Transverse colon (tissue), 4 donors: ENCODE results near the gene STAT3. TPM values are rescaled to one million over a fixed set of nuclear protein-coding genes. Genes with fewer than 3 reads are reported as not detected.
"Not testable (repeated sequence)": the region's sequence is repeated elsewhere in the genome, so short reads cannot be mapped to it uniquely, and the experiment has no call there.

Source experiments
- DNase-seq: peaks from one replicate; pipeline ENCODE4 v3.0.0-alpha.2; 2019
- H3K27ac ChIP-seq, 4 donors: fragments of 200-600 bp; sonication (generic); 2 replicates each; pipeline ENCODE4 v1.5.1; 2016 to 2018; ENCODE audit warnings: inconsistent platforms in 4 of 4
- H3K27me3 ChIP-seq: fragments of 200-600 bp; sonication (generic); 2 replicates; pipeline ENCODE4 v1.5.1; 2017; ENCODE audit warnings: inconsistent platforms
- H3K36me3 ChIP-seq, 4 donors: fragments of 200-600 bp; sonication (generic); 2 replicates each; pipeline ENCODE4 v1.5.1; 2017 to 2019; ENCODE audit warnings: inconsistent platforms in 4 of 4
- H3K4me1 ChIP-seq, 4 donors: fragments of 200-600 bp; sonication (generic); 2 replicates each; pipeline ENCODE4 v1.5.1; 2017 to 2020; ENCODE audit warnings: inconsistent platforms in 4 of 4
- H3K4me3 ChIP-seq, 4 donors: fragments of 200-600 bp; sonication (generic); 1 replicate in 1 of 4; 2 replicates in 3 of 4; pipeline versions ENCODE4 v1.5.1 to v1.6.1; 2017 to 2019; ENCODE audit warnings: inconsistent platforms in 4 of 4
- H3K9me3 ChIP-seq, 2 donors: fragments of 200-600 bp; sonication (generic); 2 replicates each; pipeline ENCODE4 v1.5.1; 2017 to 2019; ENCODE audit warnings: inconsistent platforms in 2 of 2
- EP300 ChIP-seq: sonication (generic); formaldehyde crosslinking; IDR thresholded peaks from one replicate; pipeline ENCODE4 v1.6.1; 2017; ENCODE audit warnings: antibody characterized with exemption, low read depth
- POLR2A ChIP-seq: fragments of 450-650 bp; IDR thresholded peaks from one replicate; pipeline ENCODE4 v1.6.1; 2016; ENCODE audit warnings: antibody characterized with exemption, mild to moderate bottlenecking, moderate library complexity
- POLR2AphosphoS5 ChIP-seq, 3 donors: sonication (generic); formaldehyde crosslinking; IDR thresholded peaks; one replicate each; pipeline ENCODE4 v1.6.1; 2016; ENCODE audit warnings: antibody characterized with exemption in 3 of 3
- WGBS, 2 donors: methylation state at CpG; one replicate each; pipeline ENCODE4 v1.1.5; 2018; ENCODE audit warnings: low coverage in 1 of 2; 5-methylcytosine and 5-hydroxymethylcytosine counted together
- in situ Hi-C, 4 donors: fragments of 200-750 bp; cut with MboI; loops; one replicate each; pipeline versions ENCODE4 v1.15.0 to v1.15.1; 2017; ENCODE audit warnings: low sequenced_read_pairs in 3 of 4, low pct_ligation_motif_present in 1 of 4, low pct_unique_long_range_greater_than_20kb in 1 of 4
- intact Hi-C: fragments of 100-400 bp; cut with DNase I; formaldehyde crosslinking; loops from one replicate; pipeline ENCODE4 v1.15.1; 2023; ENCODE audit warnings: low total_unique reads
- total RNA-seq, 4 donors: library from RNA; depleted of rRNA; stranded (reverse); fragments of >200 nt; gene quantifications; one replicate each; pipeline ENCODE4 v1.1.0, GENCODE V29; 2016
- TF ChIP-seq, protein P1 (sequence below), 5 experiments: fragments of 200-600 bp in 3 of 5; fragments of 450-650 bp in 2 of 5; sonication (generic) in 3 of 5; IDR thresholded peaks; 1 replicate in 2 of 5; 2 replicates in 3 of 5; pipeline ENCODE4 v1.5.1; 2016 to 2017; ENCODE audit warnings: antibody characterized with exemption in 5 of 5, inconsistent platforms in 3 of 5, mild to moderate bottlenecking in 2 of 5, moderate library complexity in 1 of 5

The STAT3 gene
- total RNA-seq, 4 donors from 2014 or later = 110 to 156 (median 130) TPM

DNA sequence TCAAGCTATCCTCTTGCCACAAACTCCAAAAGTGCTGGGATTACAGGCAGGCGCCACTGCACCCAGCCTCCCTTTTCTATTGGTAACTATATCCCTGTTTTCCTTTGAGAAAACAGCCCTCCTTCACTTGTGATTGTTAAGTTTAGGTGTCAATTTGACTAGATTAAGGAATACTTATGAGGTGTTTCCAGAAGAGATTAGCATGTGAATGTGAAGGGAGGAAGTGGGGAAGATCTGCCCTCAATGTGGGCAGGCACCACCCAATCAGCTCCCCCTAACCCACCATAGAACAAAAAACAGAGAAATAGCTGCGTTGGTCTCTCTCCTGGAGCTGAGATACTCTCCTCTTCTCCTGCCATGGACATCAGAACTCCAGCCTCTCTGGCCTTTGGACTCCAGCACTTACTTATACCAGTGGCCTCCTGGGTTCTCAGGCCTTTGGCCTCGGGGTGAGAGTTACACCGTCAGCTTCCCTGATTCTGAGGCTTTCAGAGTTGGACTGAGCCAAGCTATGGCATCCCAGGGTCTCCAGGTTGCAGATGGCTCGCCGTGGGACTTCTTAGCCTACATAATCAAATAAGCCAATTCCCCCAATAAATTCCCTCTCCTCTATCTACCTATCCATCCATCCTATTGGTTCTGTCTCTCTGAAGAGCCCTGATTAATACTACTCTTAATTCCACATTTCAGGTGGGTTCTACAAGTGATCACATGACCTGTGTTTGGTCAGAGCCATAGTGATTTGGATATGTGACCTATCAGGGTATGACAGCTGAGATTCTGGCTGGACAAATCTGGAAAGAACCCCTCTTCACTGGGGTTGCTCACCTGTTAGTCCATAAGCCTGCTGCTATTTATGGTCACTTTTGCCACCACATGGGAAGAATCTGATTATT lies 12.0 kb upstream of the STAT3 start:
- no peak for DNase-seq
- in situ Hi-C loops = loop anchor here in 3 of 4 donors (5.0 to 25.0 kb wide), 3 partner anchors 75 to 112 kb away; no protein-coding TSS in a partner anchor

DNA sequence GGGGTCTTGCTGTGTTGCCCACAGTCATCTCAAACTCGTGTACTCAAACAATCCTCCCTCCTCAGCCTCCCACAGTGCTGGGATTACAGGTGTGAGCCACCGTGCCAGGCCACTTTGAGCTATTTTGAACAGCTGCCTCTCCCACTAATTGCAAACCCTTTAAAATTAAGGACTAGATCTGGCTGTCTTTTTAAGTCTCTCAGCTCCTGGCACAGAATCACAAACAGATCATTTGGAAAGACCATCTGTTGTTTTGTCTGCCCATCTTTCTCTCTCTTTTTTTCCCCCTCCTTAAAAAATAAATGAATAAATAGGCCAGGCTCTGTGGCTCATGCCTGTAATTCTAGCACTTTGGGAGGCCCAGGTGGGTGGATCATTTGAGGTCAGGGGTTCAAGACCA lies 10.9 kb upstream of the STAT3 start:
- in situ Hi-C loops = no loop called here
- DNase-seq = no peak
- Histone ChIP-seq H3K27ac (peak overlapping the region in 2 of 4 donors; percentile 38 to 56), H3K4me3 (no peak overlapping the region), H3K4me1 (peaks cover 8 to 36% (median 27%) of the 10 kb centered on the region in 4 donors), H3K9me3 (no peaks in the 10 kb centered on the region), H3K27me3 (no peaks in the 10 kb centered on the region), H3K36me3 (no peaks in the 10 kb centered on the region)
- TF ChIP-seq POLR2A (no peak), POLR2AphosphoS5 (IDR thresholded peaks at IDR 0.05) (no peak), EP300 (no peak)
- TF ChIP-seq, protein P1, sequence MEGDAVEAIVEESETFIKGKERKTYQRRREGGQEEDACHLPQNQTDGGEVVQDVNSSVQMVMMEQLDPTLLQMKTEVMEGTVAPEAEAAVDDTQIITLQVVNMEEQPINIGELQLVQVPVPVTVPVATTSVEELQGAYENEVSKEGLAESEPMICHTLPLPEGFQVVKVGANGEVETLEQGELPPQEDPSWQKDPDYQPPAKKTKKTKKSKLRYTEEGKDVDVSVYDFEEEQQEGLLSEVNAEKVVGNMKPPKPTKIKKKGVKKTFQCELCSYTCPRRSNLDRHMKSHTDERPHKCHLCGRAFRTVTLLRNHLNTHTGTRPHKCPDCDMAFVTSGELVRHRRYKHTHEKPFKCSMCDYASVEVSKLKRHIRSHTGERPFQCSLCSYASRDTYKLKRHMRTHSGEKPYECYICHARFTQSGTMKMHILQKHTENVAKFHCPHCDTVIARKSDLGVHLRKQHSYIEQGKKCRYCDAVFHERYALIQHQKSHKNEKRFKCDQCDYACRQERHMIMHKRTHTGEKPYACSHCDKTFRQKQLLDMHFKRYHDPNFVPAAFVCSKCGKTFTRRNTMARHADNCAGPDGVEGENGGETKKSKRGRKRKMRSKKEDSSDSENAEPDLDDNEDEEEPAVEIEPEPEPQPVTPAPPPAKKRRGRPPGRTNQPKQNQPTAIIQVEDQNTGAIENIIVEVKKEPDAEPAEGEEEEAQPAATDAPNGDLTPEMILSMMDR (IDR thresholded peaks at IDR 0.05) = no peak
- 65 to 69% methylated on average over 2 of the region's 2 CpGs for WGBS, 2 donors
- intact Hi-C loops = no loop called here

More for the DNA sequence above, 12.0 kb upstream of the STAT3 start:
- Histone ChIP-seq H3K27me3 (no peaks in the 10 kb centered on the region), H3K4me1 (peaks cover 8 to 37% (median 31%) of the 10 kb centered on the region in 4 donors), H3K9me3 (no peaks in the 10 kb centered on the region), H3K27ac (peak overlapping the region; percentile 4 to 75 (median 28)), H3K36me3 (no peaks in the 10 kb centered on the region), H3K4me3 (no peak overlapping the region)
- WGBS, 2 donors = 86 to 100% methylated on average over 1 to 6 of the region's 6 CpGs
- no peak for TF ChIP-seq EP300
- no peak for TF ChIP-seq POLR2A
- TF ChIP-seq, protein P1 (IDR thresholded peaks at IDR 0.05) = no peak
- no peak for TF ChIP-seq POLR2AphosphoS5 (IDR thresholded peaks at IDR 0.05)
- intact Hi-C loops = no loop called here

DNA sequence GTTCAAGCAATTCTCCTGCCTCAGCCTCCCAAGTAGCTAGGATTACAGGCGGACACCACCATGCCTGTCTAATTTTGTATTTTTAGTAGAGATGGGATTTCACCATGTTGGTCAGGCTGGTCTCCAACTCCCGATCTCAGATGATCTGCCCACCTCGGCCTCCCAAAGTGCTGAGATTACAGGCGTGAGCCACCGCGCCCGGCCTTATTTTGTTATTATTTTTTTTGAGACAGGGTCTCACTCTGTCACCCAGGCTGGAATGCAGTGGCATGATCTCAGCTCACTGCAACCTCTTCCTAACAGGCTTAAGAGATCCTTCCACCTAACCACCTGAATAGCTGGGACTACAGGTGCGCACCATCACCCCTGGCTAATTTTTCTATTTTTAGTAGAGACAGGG lies 7.4 kb upstream of the STAT3 start:
- H3K36me3 ChIP-seq, H3K4me3 ChIP-seq, H3K27ac ChIP-seq, H3K27me3 ChIP-seq, in situ Hi-C loops, intact Hi-C loops, H3K9me3 ChIP-seq, DNase-seq: not testable (repeated sequence)
- 97% methylated on average over 6 to 8 of the region's 8 CpGs for WGBS, 2 donors
- H3K4me1 ChIP-seq = peaks cover 0 to 17% (median 5%) of the 10 kb centered on the region in 4 donors

DNA sequence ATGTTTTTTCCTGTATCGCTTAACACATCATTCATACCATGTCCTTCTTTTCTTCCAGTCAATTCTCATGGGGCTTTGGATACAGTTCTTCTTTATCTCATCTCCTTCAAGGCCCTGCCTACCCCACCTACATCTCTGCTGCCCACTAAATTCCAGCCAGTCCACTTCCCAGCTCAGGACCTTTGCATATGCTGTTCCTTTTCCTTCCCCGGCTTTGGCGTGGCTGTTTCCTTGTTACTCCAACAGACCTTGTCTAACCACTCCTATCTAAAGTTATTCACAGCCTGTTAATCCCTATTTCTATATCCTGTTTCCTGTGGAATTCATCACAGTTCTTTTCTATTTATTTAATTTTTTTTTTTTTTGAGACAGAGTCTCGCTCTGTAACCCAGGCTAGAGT lies 6.6 kb upstream of the STAT3 start:
- 73 to 83% methylated on average over 4 of the region's 4 CpGs for WGBS, 2 donors
- intact Hi-C loops (no loop called here), in situ Hi-C loops (no loop called here)
- Histone ChIP-seq H3K4me3 (no peak overlapping the region), H3K27ac (no peak overlapping the region), H3K4me1 (peaks cover 0 to 9% (median 3%) of the 10 kb centered on the region in 4 donors), H3K36me3 (no peaks in the 10 kb centered on the region), H3K27me3 (no peaks in the 10 kb centered on the region), H3K9me3 (no peaks in the 10 kb centered on the region)
- TF ChIP-seq EP300 (no peak), POLR2A (no peak), POLR2AphosphoS5 (IDR thresholded peaks at IDR 0.05) (no peak)
- TF ChIP-seq, protein P1 (IDR thresholded peaks at IDR 0.05) = no peak
- DNase-seq = no peak
